ENCODE results near the gene ZBTB7C. TPM values are rescaled to one million over a fixed set of nuclear protein-coding genes. Genes with fewer than 3 reads are reported as not detected.

Gene ZBTB7C
- total and polyA plus RNA-seq, 2 of the 4 experiments (the other 2 are of a cell fraction): not detected

DNA sequence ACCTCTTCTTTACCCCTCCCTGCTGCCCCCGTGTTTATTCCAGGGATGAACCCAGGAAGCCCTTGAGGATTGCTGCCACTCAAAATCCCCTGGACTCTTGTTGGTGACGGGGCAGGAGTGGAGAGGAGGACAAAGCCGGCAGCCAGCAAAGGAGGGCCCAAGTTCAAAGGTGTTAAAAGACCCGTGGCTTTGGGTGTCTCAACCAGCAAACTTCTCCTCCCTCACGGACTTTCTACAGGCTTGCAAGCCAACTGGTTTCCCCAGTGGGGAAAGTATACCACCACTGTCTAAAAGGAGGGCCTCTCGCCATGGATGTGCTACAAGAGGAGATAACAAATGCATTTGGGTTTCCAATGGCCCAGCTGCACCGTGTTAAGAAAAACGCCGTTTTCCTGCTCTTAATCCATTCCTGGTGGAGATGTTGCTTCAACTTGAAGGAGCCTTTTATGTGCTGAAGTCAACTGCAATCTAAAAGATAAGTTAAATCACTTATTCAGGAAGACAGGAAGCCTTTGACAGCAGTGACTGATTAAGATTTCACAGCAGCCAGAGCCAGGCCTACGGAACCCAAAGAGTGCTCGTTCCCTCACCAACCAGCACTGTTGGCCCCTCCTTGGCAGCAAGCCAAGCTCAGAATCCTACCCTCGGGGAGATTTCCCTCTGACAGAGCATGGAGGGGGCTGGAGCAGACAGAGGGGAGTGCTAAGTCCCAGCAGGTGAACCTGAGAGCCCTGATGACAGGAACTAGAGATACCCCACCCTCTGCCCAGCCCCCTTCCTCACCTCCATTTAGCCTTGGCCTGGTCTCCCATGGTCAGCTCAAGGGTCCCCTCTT, 57.8 kb downstream of the ZBTB7C start:
- no peak overlapping the region for H3K4ac ChIP-seq (ENCODE audit: low read depth, low read length)
- H3K9me3 ChIP-seq (ENCODE audit: control insufficient read depth, insufficient read depth, low read length): no peaks in the 10 kb centered on the region
- H2BK5ac ChIP-seq (ENCODE audit: low read depth, low read length, poor library complexity, severe bottlenecking): no peak overlapping the region
- no peak overlapping the region for H2AK9ac ChIP-seq (replicated peaks; ENCODE audit: low read depth, low read length, poor library complexity)
- H4K91ac ChIP-seq (ENCODE audit: insufficient read depth, low read depth, low read length): no peak overlapping the region
- no peak overlapping the region for H3K4me2 ChIP-seq (ENCODE audit: low read depth, low read length)
- dilution Hi-C loops (cut with HindIII; ENCODE audit: low sequenced_read_pairs, unreplicated experiment) (no loop called here), in situ Hi-C loops (cut with MboI; ENCODE audit: low sequenced_read_pairs) (no loop called here), intact Hi-C loops (cut with micrococcal nuclease) (no loop called here)
- POLR2A ChIA-PET (ENCODE audit: unreplicated experiment): no interaction called here
- H3K36me3 ChIP-seq (ENCODE audit: control insufficient read depth, insufficient read depth, low read length): no peaks in the 10 kb centered on the region
- H2AFZ ChIP-seq (replicated peaks; ENCODE audit: low read length, poor library complexity): no peak overlapping the region
- no peak overlapping the region for H2BK20ac ChIP-seq (ENCODE audit: low read depth, low read length)
- no peaks in the 10 kb centered on the region for H3K4me1 ChIP-seq (ENCODE audit: control insufficient read depth, insufficient read depth, low read length)
- no peak overlapping the region for H3K23ac ChIP-seq (ENCODE audit: low read depth, low read length)
- H3K9me1 ChIP-seq (ENCODE audit: insufficient read depth, low read length): no peaks in the 10 kb centered on the region
- no peak overlapping the region for H2BK15ac ChIP-seq (ENCODE audit: low read depth, low read length)
- no peak for DNase-seq
- BruUV-seq (replicated peaks): no TSS peak
- WGBS, 2 experiments (ENCODE audit: extremely low coverage in 2 of 2, insufficient read length in 1 of 2): no CpG with 5 or more reads among the region's 12 CpGs
- no peak overlapping the region for H4K8ac ChIP-seq (ENCODE audit: low read depth in 2 of 2, low read length in 2 of 2)
- no peak overlapping the region for H2AK5ac ChIP-seq (ENCODE audit: low read depth, low read length)
- no peak overlapping the region for H3K9ac ChIP-seq (ENCODE audit: low read depth, low read length)
- H3K56ac ChIP-seq (ENCODE audit: extremely low read depth, insufficient read depth, low read length): no peak overlapping the region
- no peaks in the 10 kb centered on the region for H4K20me1 ChIP-seq (ENCODE audit: insufficient read depth, low read length)
- no peak overlapping the region for H3K18ac ChIP-seq (ENCODE audit: low read depth, low read length)
- H3K4me3 ChIP-seq (ENCODE audit: insufficient read depth, low read depth, low read length): no peak overlapping the region
- no peaks in the 10 kb centered on the region for H3K79me1 ChIP-seq (ENCODE audit: low read depth in 1 of 2, low read length in 2 of 2)
- H3K14ac ChIP-seq (replicated peaks; ENCODE audit: low read depth, low read length): no peak overlapping the region
- no peak for ATAC-seq (ENCODE audit: low read depth)
- CTCF ChIA-PET: no interaction called here
- H3K27ac ChIP-seq (ENCODE audit: insufficient read depth, low read length): no peak overlapping the region
- TF ChIP-seq MAFK (IDR thresholded peaks at IDR 0.05; ENCODE audit: low read depth, low read length) (no peak), CHD1 (IDR thresholded peaks at IDR 0.05; ENCODE audit: low read depth, low read length) (no peak), SMC3 (IDR thresholded peaks at IDR 0.05; ENCODE audit: low read depth, low read length) (no peak), RFX5 (IDR thresholded peaks at IDR 0.05; ENCODE audit: low read depth, low read length) (no peak), RCOR1 (IDR thresholded peaks at IDR 0.05; ENCODE audit: insufficient replicate concordance, low read length) (no peak), RAD21 (IDR thresholded peaks at IDR 0.05; ENCODE audit: low read length) (no peak)
- TF ChIP-seq, protein P1, sequence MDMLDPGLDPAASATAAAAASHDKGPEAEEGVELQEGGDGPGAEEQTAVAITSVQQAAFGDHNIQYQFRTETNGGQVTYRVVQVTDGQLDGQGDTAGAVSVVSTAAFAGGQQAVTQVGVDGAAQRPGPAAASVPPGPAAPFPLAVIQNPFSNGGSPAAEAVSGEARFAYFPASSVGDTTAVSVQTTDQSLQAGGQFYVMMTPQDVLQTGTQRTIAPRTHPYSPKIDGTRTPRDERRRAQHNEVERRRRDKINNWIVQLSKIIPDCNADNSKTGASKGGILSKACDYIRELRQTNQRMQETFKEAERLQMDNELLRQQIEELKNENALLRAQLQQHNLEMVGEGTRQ (IDR thresholded peaks at IDR 0.05; ENCODE audit: low read depth, low read length): no peak
- H4K5ac ChIP-seq (ENCODE audit: low read depth, low read length): no peak overlapping the region
- H3K27me3 ChIP-seq (ENCODE audit: control insufficient read depth, insufficient read depth, low read length): peaks cover 12% of the 10 kb centered on the region
- H2BK120ac ChIP-seq (ENCODE audit: low read depth, low read length): no peak overlapping the region
